Neuronal stem cell (in vitro differentiated cells): ENCODE results near the gene TPO.

ENCODE experiments used
- DNase-seq: peaks from one replicate; pipeline ENCODE4 v3.0.0-alpha.2; 2013; ENCODE audit warnings: low spot score
- H2AFZ ChIP-seq: one replicate; pipeline ENCODE4 v1.6.1; 2013; ENCODE audit warnings: mild to moderate bottlenecking, low read length, inconsistent platforms
- H2AK5ac ChIP-seq: 2 replicates; pipeline ENCODE4 v1.6.1; 2013; ENCODE audit warnings: low read depth, mild to moderate bottlenecking, inconsistent platforms, low read length, moderate library complexity, mixed read lengths
- H2BK120ac ChIP-seq: 2 replicates; pipeline ENCODE4 v1.6.1; 2013; ENCODE audit warnings: low read depth, mild to moderate bottlenecking, inconsistent platforms, low read length, moderate library complexity, mixed read lengths
- H2BK12ac ChIP-seq: one replicate; pipeline ENCODE4 v1.6.1; 2013; ENCODE audit warnings: low read length, inconsistent platforms
- H2BK15ac ChIP-seq: 2 replicates; pipeline ENCODE4 v1.6.1; 2013; ENCODE audit warnings: mild to moderate bottlenecking, low read length, inconsistent platforms, mixed read lengths
- H2BK5ac ChIP-seq: one replicate; pipeline ENCODE4 v1.6.1; 2013; ENCODE audit warnings: inconsistent platforms, mild to moderate bottlenecking, low read length, moderate library complexity
- H3K14ac ChIP-seq: one replicate; pipeline ENCODE4 v1.6.1; 2013; ENCODE audit warnings: low read length, inconsistent platforms
- H3K18ac ChIP-seq: 2 replicates; pipeline ENCODE4 v1.6.1; 2013; ENCODE audit warnings: low read length, inconsistent platforms
- H3K23ac ChIP-seq: 2 replicates; pipeline ENCODE4 v1.6.1; 2013; ENCODE audit warnings: low read depth, mild to moderate bottlenecking, mixed read lengths, low read length, inconsistent platforms; ENCODE audit not compliant: poor library complexity
- H3K27ac ChIP-seq: replicated peaks from 3 replicates; pipeline ENCODE4 v1.5.1; 2013; ENCODE audit warnings: low read length, inconsistent platforms
- H3K27me3 ChIP-seq, 3 experiments: 2 replicates each; pipeline ENCODE4 v1.6.1; 2013; ENCODE audit warnings: low read length in 3 of 3, mild to moderate bottlenecking in 2 of 3, inconsistent platforms in 1 of 3, low read depth in 1 of 3, mixed read lengths in 1 of 3, moderate library complexity in 1 of 3; ENCODE audit not compliant: control insufficient read depth in 3 of 3, insufficient read depth in 3 of 3
- H3K36me3 ChIP-seq, 2 donors: replicated peaks in 1 of 2; 2 replicates each; pipeline ENCODE4 v1.6.1; 2013; ENCODE audit warnings: low read length in 2 of 2; ENCODE audit not compliant: control insufficient read depth in 2 of 2, insufficient read depth in 2 of 2
- H3K4ac ChIP-seq: 2 replicates; pipeline ENCODE4 v1.6.1; 2013; ENCODE audit warnings: inconsistent platforms, mild to moderate bottlenecking, low read length, moderate library complexity
- H3K4me1 ChIP-seq, 2 donors: 1 replicate in 1 of 2; 2 replicates in 1 of 2; pipeline ENCODE4 v1.6.1; 2013; ENCODE audit warnings: low read length in 2 of 2, low read depth in 1 of 2; ENCODE audit not compliant: control insufficient read depth in 2 of 2, insufficient read depth in 1 of 2
- H3K4me2 ChIP-seq: one replicate; pipeline ENCODE4 v1.6.1; 2013; ENCODE audit warnings: mild to moderate bottlenecking, low read length, inconsistent platforms; ENCODE audit not compliant: insufficient read depth, poor library complexity, severe bottlenecking
- H3K4me3 ChIP-seq, 2 donors: 2 replicates each; pipeline ENCODE4 v1.5.1; 2013; ENCODE audit warnings: low read length in 2 of 2, mild to moderate bottlenecking in 2 of 2, inconsistent platforms in 1 of 2, moderate library complexity in 1 of 2
- H3K79me1 ChIP-seq: one replicate; pipeline ENCODE4 v1.6.1; 2013; ENCODE audit warnings: low read depth, mild to moderate bottlenecking, inconsistent platforms, low read length, moderate library complexity
- H3K9ac ChIP-seq: one replicate; pipeline ENCODE4 v1.6.1; 2013; ENCODE audit warnings: mild to moderate bottlenecking, low read depth, low read length, inconsistent platforms; ENCODE audit not compliant: poor library complexity
- H3K9me3 ChIP-seq, 2 donors: replicated peaks in 1 of 2; 2 replicates each; pipeline versions ENCODE3 to v1.6.1; 2013; ENCODE audit warnings: low read length in 2 of 2, mild to moderate bottlenecking in 2 of 2, inconsistent platforms in 1 of 2, low read depth in 1 of 2, mixed read lengths in 1 of 2, moderate library complexity in 1 of 2; ENCODE audit not compliant: control insufficient read depth in 2 of 2, insufficient read depth in 1 of 2
- H4K8ac ChIP-seq: one replicate; pipeline ENCODE4 v1.6.1; 2013; ENCODE audit warnings: low read depth, mild to moderate bottlenecking, inconsistent platforms, low read length, moderate library complexity
- H4K91ac ChIP-seq: one replicate; pipeline ENCODE4 v1.6.1; 2013; ENCODE audit warnings: low read length, low read depth, mild to moderate bottlenecking, inconsistent platforms; ENCODE audit not compliant: poor library complexity
- WGBS, 2 donors: extraction: QIAGEN DNeasy Blood & Tissue Kit; methylation state at CpG; one replicate each; pipeline ENCODE4 v1.1.7; 2013; ENCODE audit warnings: missing lambda C conversion rate in 2 of 2, mixed read lengths in 1 of 2; ENCODE audit not compliant: insufficient read length in 2 of 2, insufficient replicate concordance in 1 of 2; ENCODE audit errors: extremely low coverage in 2 of 2; 5-methylcytosine and 5-hydroxymethylcytosine counted together

The TPO gene

GRCh38 chr2:1521878-1522830 is 108.9 kb downstream of the TPO start:
- no peak for DNase-seq
- Histone ChIP-seq H2AFZ (no peak overlapping the region), H4K91ac (no peak overlapping the region), H2BK12ac (no peak overlapping the region), H3K79me1 (no peaks in the 10 kb centered on the region), H3K9ac (no peak overlapping the region), H2BK15ac (no peak overlapping the region), H2BK5ac (no peak overlapping the region), H4K8ac (no peak overlapping the region), H3K4me2 (no peak overlapping the region), H3K27me3 (no peaks in the 10 kb centered on the region), H3K36me3 (no peaks in the 10 kb centered on the region), H3K23ac (no peak overlapping the region), H2AK5ac (no peak overlapping the region), H3K27ac (no peak overlapping the region), H3K4me1 (no peaks in the 10 kb centered on the region), H3K18ac (no peak overlapping the region), H3K9me3 (no peaks in the 10 kb centered on the region), H3K4ac (no peak overlapping the region), H3K4me3 (no peak overlapping the region), H2BK120ac (no peak overlapping the region), H3K14ac (no peak overlapping the region)
- WGBS, 2 donors, result no CpG with 5 or more reads among the region's 26 CpGs

GRCh38 chr2:1527153-1527992 is 114.1 kb downstream of the TPO start:
- H2BK12ac ChIP-seq, result no peak overlapping the region
- H3K36me3 ChIP-seq, result no peaks in the 10 kb centered on the region
- H2BK120ac ChIP-seq, result no peak overlapping the region
- no peaks in the 10 kb centered on the region for H3K79me1 ChIP-seq
- no peaks in the 10 kb centered on the region for H3K4me1 ChIP-seq
- H2BK5ac ChIP-seq, result no peak overlapping the region
- no peak overlapping the region for H3K4me2 ChIP-seq
- WGBS, 2 donors, result no CpG with 5 or more reads among the region's 9 CpGs
- no peak overlapping the region for H3K4ac ChIP-seq
- peak overlapping the region; percentile 2 for H2AK5ac ChIP-seq
- no peak overlapping the region for H3K23ac ChIP-seq
- H4K91ac ChIP-seq, result no peak overlapping the region
- no peaks in the 10 kb centered on the region for H3K9me3 ChIP-seq
- no peak overlapping the region for H2BK15ac ChIP-seq
- no peak overlapping the region for H3K27ac ChIP-seq
- H2AFZ ChIP-seq, result no peak overlapping the region
- H3K18ac ChIP-seq, result peak overlapping the region; percentile 48
- H4K8ac ChIP-seq, result no peak overlapping the region
- no peak overlapping the region for H3K9ac ChIP-seq
- H3K14ac ChIP-seq, result peak overlapping the region; percentile 89
- no peak for DNase-seq
- no peaks in the 10 kb centered on the region for H3K27me3 ChIP-seq
- H3K4me3 ChIP-seq, result no peak overlapping the region

- no CpG with 5 or more reads among the region's 6 CpGs for WGBS, 2 donors
- no peak overlapping the region for H4K8ac ChIP-seq
Observed at GRCh38 chr2:1528273-1529064, 115.2 kb downstream of the TPO start.

More at GRCh38 chr2:1528273-1529064, 115.2 kb downstream of the TPO start:
- Histone ChIP-seq H3K27ac (no peak overlapping the region), H3K9me3 (no peaks in the 10 kb centered on the region), H3K27me3 (no peaks in the 10 kb centered on the region), H2BK15ac (no peak overlapping the region), H3K9ac (no peak overlapping the region), H3K36me3 (no peaks in the 10 kb centered on the region), H3K23ac (no peak overlapping the region), H2AK5ac (no peak overlapping the region), H3K79me1 (no peaks in the 10 kb centered on the region), H3K4me2 (no peak overlapping the region), H4K91ac (no peak overlapping the region), H2BK12ac (no peak overlapping the region), H2BK5ac (no peak overlapping the region), H3K4me3 (no peak overlapping the region), H2BK120ac (no peak overlapping the region), H3K14ac (no peak overlapping the region), H3K18ac (no peak overlapping the region), H3K4me1 (no peaks in the 10 kb centered on the region), H3K4ac (no peak overlapping the region), H2AFZ (no peak overlapping the region)
- DNase-seq, result no peak
